K562 (cell line): Measurements from ENCODE around the gene RPS6KA4. TPM values are rescaled to one million over a fixed set of nuclear protein-coding genes. Genes with fewer than 3 reads are reported as not detected.

Experiments
- ATF3 ChIP-seq, 2 experiments: fragments of 450-650 bp in 1 of 2; sonication (generic) in 1 of 2; formaldehyde crosslinking in 1 of 2; IDR thresholded peaks in 1 of 2; conservative IDR thresholded peaks in 1 of 2; 2 replicates each; pipeline versions ENCODE4 v1.6.1 to v1.8.1; 2016 to 2023; ENCODE audit warnings: mild to moderate bottlenecking in 2 of 2, moderate library complexity in 2 of 2, inconsistent platforms in 1 of 2, missing genetic modification reagents in 1 of 2
- ERF ChIP-seq: fragments of 450-650 bp; formaldehyde crosslinking; IDR thresholded peaks from 2 replicates; pipeline ENCODE4 v1.4.0; 2020; ENCODE audit warnings: mild to moderate bottlenecking, mixed read lengths
- FOSL1 ChIP-seq: fragments of 200-800 bp; sonication (Bioruptor generic); conservative IDR thresholded peaks from 2 replicates; pipeline ENCODE4 v1.6.1; 2016; ENCODE audit warnings: missing genetic modification characterization, missing compliant biosample characterization
- GABPA ChIP-seq: fragments of 200-800 bp; sonication (Bioruptor generic); conservative IDR thresholded peaks from 2 replicates; pipeline ENCODE4 v1.6.1; 2016; ENCODE audit warnings: low read depth, missing genetic modification characterization, missing compliant biosample characterization
- GTF2A2 ChIP-seq: IDR thresholded peaks from 2 replicates; pipeline ENCODE4 v1.6.1; 2016; ENCODE audit warnings: mild to moderate bottlenecking, missing genetic modification characterization, missing compliant biosample characterization
- HDAC2 ChIP-seq: fragments of 450-650 bp; IDR thresholded peaks from 2 replicates; pipeline ENCODE4 v1.6.1; 2016; ENCODE audit warnings: mild to moderate bottlenecking
- IFI16 ChIP-seq: fragments of 250-450 bp; sonication (Bioruptor Pico); IDR thresholded peaks from 2 replicates; pipeline ENCODE4 v2.1.2; 2022; ENCODE audit warnings: mild to moderate bottlenecking, inconsistent platforms
- MTA3 ChIP-seq: fragments of 450-650 bp; formaldehyde crosslinking; IDR thresholded peaks from 2 replicates; pipeline ENCODE4 v1.6.1; 2017; ENCODE audit warnings: mild to moderate bottlenecking, borderline replicate concordance
- NBN ChIP-seq: fragments of 450-650 bp; IDR thresholded peaks from 2 replicates; pipeline ENCODE4 v1.6.1; 2016; ENCODE audit warnings: low read depth, mild to moderate bottlenecking
- NFYB ChIP-seq: IDR thresholded peaks from 2 replicates; pipeline ENCODE4 v1.6.1; 2011; ENCODE audit warnings: mild to moderate bottlenecking, moderate library complexity; ENCODE audit not compliant: insufficient read length; ENCODE audit errors: extremely low read depth
- OTX1 ChIP-seq: fragments of 450-650 bp; formaldehyde crosslinking; IDR thresholded peaks from 2 replicates; pipeline ENCODE4 v1.4.0; 2022; ENCODE audit warnings: mild to moderate bottlenecking
- SMARCA4 ChIP-seq: fragments of 450-650 bp; IDR thresholded peaks from 2 replicates; pipeline ENCODE4 v1.6.1; 2016
- SRF ChIP-seq, 2 experiments: fragments of 250-450, 450-650 bp in 1 of 2; sonication (Bioruptor Pico) in 1 of 2; sonication (generic) in 1 of 2; formaldehyde crosslinking; IDR thresholded peaks; 2 replicates each; pipeline versions ENCODE4 v1.5.0 to v1.5.1; 2020 to 2022; ENCODE audit warnings: mild to moderate bottlenecking in 1 of 2, missing genetic modification reagents in 1 of 2
- YY1 ChIP-seq, 3 experiments: IDR thresholded peaks; 2 replicates each; pipeline ENCODE4 v1.6.1; 2011; ENCODE audit warnings: low read length in 2 of 3, mild to moderate bottlenecking in 2 of 3, moderate library complexity in 2 of 3, borderline replicate concordance in 1 of 3, control low read depth in 1 of 3, low read depth in 1 of 3; ENCODE audit not compliant: insufficient read depth in 3 of 3, insufficient replicate concordance in 2 of 3, control insufficient read depth in 1 of 3, insufficient read length in 1 of 3; ENCODE audit errors: extremely low read depth in 1 of 3
- ZNF354B ChIP-seq: fragments of 250-450 bp; sonication (Bioruptor Pico); IDR thresholded peaks from 2 replicates; pipeline ENCODE4 v1.4.0; 2020
- ZNF699 ChIP-seq: fragments of 250-450 bp; sonication (Bioruptor Pico); IDR thresholded peaks from 2 replicates; pipeline ENCODE4 v1.8.0; 2021; ENCODE audit warnings: mild to moderate bottlenecking, moderate library complexity; ENCODE audit not compliant: insufficient replicate concordance
- ZNF707 ChIP-seq: fragments of 250-450 bp; sonication (Bioruptor Pico); conservative IDR thresholded peaks from 2 replicates; pipeline ENCODE4 v1.8.0; 2022; ENCODE audit warnings: inconsistent platforms, mild to moderate bottlenecking, moderate library complexity
- polyA plus RNA-seq, 8 experiments: library from polyadenylated mRNA; depleted of rRNA in 4 of 8; stranded (reverse) in 5 of 8; unstranded in 3 of 8; fragments of >200 nt; fragmentation: Nextera tagmentation in 2 of 8; fragmentation: Illumina TruSeq in 1 of 8; extraction: Ambion mirVana in 2 of 8; extraction: Trizol in 1 of 8; gene quantifications; 2 replicates each; pipeline versions ENCODE4 v1.2.1 to v1.2.3, GENCODE V29; 2011 to 2014; ENCODE audit warnings: inconsistent platforms in 1 of 8, missing spikeins in 1 of 8
- total RNA-seq, 7 experiments: library from RNA; depleted of rRNA in 6 of 7; stranded (reverse); fragments of >200 nt in 6 of 7; fragmentation: Illumina TruSeq in 2 of 7; extraction: Trizol in 2 of 7; gene quantifications; 2 replicates each; pipeline versions ENCODE4 v1.2.1 to v1.2.3, GENCODE V29; 2011 to 2021; ENCODE audit warnings: low replicate concordance in 1 of 7
- TF ChIP-seq, protein P1 (sequence below): fragments of 450-650 bp; IDR thresholded peaks from 2 replicates; pipeline ENCODE4 v1.6.1; 2017; ENCODE audit warnings: antibody characterized with exemption
- TF ChIP-seq, protein P2 (sequence below): fragments of 250-450 bp; sonication (Bioruptor Pico); IDR thresholded peaks from 2 replicates; pipeline ENCODE4 v1.4.0; 2020
- TF ChIP-seq, protein P3 (sequence below): fragments of 250-450 bp; sonication (Bioruptor Pico); IDR thresholded peaks from 2 replicates; pipeline ENCODE4 v1.4.0; 2020; ENCODE audit warnings: mild to moderate bottlenecking, moderate library complexity, borderline replicate concordance

The RPS6KA4 gene
- total and polyA plus RNA-seq, 9 of the 15 experiments (the other 6 are each of a cell fraction or from before 2014, with no cell fraction given), result 0.15 to 23.8 (median 9.8) TPM

GRCh38 chr11:64317325-64317960 is 41.5 kb upstream of the RPS6KA4 start, which contains the start of gene TRMT112 (continued):
- TF ChIP-seq GTF2A2 (tag) (no peak), ATF3 (IDR thresholded peaks at IDR 0.05) (no peak), ATF3 (CRISPR knock-in tag; conservative IDR thresholded peaks at IDR 0.05) (no peak), IFI16 (CRISPR knock-in tag) (no peak), NBN (peak; percentile 35; the same call in 1 of the 2 replicates), SRF (CRISPR knock-in tag; IDR thresholded peaks at IDR 0.05) (no peak), ERF (CRISPR knock-in tag) (no peak), GABPA (tag) (peak; percentile 99), YY1 (IDR thresholded peaks at IDR 0.05; ENCODE audit: borderline replicate concordance in 1 of 3, control insufficient read depth in 1 of 3, extremely low read depth in 1 of 3, insufficient read depth in 3 of 3, insufficient read length in 1 of 3, insufficient replicate concordance in 2 of 3, low read depth in 1 of 3, low read length in 2 of 3) (peak in 2 of 3 experiments; percentile 35 to 73), NFYB (peak; percentile 80), HDAC2 (peak; percentile 49; the same call in 1 of the 2 replicates), ZNF707 (CRISPR knock-in tag) (no peak), FOSL1 (tag) (peak; percentile 22; the same call in 1 of the 2 replicates), OTX1 (peak; percentile 4; the same call in 1 of the 2 replicates), ZNF354B (no peak), SMARCA4 (no peak), MTA3 (no peak; the same call in 1 of the 2 replicates), ZNF699 (CRISPR knock-in tag) (no peak)
- TF ChIP-seq, protein P1, sequence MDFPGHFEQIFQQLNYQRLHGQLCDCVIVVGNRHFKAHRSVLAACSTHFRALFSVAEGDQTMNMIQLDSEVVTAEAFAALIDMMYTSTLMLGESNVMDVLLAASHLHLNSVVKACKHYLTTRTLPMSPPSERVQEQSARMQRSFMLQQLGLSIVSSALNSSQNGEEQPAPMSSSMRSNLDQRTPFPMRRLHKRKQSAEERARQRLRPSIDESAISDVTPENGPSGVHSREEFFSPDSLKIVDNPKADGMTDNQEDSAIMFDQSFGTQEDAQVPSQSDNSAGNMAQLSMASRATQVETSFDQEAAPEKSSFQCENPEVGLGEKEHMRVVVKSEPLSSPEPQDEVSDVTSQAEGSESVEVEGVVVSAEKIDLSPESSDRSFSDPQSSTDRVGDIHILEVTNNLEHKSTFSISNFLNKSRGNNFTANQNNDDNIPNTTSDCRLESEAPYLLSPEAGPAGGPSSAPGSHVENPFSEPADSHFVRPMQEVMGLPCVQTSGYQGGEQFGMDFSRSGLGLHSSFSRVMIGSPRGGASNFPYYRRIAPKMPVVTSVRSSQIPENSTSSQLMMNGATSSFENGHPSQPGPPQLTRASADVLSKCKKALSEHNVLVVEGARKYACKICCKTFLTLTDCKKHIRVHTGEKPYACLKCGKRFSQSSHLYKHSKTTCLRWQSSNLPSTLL, result no peak
- TF ChIP-seq, protein P2, sequence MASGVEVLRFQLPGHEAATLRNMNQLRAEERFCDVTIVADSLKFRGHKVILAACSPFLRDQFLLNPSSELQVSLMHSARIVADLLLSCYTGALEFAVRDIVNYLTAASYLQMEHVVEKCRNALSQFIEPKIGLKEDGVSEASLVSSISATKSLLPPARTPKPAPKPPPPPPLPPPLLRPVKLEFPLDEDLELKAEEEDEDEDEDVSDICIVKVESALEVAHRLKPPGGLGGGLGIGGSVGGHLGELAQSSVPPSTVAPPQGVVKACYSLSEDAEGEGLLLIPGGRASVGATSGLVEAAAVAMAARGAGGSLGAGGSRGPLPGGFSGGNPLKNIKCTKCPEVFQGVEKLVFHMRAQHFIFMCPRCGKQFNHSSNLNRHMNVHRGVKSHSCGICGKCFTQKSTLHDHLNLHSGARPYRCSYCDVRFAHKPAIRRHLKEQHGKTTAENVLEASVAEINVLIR (CRISPR knock-in tag), result peak; percentile 30; the same call in 1 of the 2 replicates
- TF ChIP-seq, protein P3, sequence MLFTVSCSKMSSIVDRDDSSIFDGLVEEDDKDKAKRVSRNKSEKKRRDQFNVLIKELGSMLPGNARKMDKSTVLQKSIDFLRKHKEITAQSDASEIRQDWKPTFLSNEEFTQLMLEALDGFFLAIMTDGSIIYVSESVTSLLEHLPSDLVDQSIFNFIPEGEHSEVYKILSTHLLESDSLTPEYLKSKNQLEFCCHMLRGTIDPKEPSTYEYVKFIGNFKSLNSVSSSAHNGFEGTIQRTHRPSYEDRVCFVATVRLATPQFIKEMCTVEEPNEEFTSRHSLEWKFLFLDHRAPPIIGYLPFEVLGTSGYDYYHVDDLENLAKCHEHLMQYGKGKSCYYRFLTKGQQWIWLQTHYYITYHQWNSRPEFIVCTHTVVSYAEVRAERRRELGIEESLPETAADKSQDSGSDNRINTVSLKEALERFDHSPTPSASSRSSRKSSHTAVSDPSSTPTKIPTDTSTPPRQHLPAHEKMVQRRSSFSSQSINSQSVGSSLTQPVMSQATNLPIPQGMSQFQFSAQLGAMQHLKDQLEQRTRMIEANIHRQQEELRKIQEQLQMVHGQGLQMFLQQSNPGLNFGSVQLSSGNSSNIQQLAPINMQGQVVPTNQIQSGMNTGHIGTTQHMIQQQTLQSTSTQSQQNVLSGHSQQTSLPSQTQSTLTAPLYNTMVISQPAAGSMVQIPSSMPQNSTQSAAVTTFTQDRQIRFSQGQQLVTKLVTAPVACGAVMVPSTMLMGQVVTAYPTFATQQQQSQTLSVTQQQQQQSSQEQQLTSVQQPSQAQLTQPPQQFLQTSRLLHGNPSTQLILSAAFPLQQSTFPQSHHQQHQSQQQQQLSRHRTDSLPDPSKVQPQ (CRISPR knock-in tag), result no peak
